Neural cell (in vitro differentiated cells): ENCODE data around the gene VPS13D.

Source experiments
- POLR2AphosphoS5 ChIP-seq: IDR thresholded peaks from 2 replicates; pipeline ENCODE4 v1.6.1; 2012
- TF ChIP-seq, protein P1 (sequence below): fragments of 450-650 bp; IDR thresholded peaks from 2 replicates; pipeline ENCODE4 v1.5.1; 2014; ENCODE audit warnings: antibody characterized with exemption, mild to moderate bottlenecking, moderate library complexity; ENCODE audit not compliant: poor library complexity, severe bottlenecking

DNA sequence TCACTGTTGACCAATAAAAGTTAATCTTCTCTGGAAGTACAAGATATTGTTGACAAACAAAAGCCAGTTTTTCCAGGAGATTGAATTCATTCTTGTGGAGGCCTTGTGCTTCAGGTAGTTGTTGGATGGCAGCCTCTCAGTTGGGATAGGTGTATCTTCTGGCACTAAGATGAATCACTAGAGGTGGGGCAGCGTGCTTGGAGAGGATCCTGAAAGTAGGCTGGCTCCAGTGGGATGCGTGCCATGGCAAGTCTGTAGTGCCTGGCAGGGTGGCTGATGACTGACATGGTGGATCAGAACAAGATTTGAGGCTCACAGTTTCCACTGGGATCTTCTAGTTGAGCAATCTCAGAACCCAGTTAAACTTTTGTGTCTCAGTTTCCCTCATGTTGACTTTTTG, 2.4 kb downstream of the VPS13D start:
- TF ChIP-seq, protein P1, sequence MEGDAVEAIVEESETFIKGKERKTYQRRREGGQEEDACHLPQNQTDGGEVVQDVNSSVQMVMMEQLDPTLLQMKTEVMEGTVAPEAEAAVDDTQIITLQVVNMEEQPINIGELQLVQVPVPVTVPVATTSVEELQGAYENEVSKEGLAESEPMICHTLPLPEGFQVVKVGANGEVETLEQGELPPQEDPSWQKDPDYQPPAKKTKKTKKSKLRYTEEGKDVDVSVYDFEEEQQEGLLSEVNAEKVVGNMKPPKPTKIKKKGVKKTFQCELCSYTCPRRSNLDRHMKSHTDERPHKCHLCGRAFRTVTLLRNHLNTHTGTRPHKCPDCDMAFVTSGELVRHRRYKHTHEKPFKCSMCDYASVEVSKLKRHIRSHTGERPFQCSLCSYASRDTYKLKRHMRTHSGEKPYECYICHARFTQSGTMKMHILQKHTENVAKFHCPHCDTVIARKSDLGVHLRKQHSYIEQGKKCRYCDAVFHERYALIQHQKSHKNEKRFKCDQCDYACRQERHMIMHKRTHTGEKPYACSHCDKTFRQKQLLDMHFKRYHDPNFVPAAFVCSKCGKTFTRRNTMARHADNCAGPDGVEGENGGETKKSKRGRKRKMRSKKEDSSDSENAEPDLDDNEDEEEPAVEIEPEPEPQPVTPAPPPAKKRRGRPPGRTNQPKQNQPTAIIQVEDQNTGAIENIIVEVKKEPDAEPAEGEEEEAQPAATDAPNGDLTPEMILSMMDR: no peak
- no peak for TF ChIP-seq POLR2AphosphoS5
